HG03139 (cell line): ENCODE measurements around the gene SORD.
"Not testable (repeated sequence)": the region's sequence is repeated elsewhere in the genome, so short reads cannot be mapped to it uniquely, and the experiment has no call there.

Experiments used
- ATAC-seq: cut with Tn5 transposase; IDR thresholded peaks from one replicate; pipeline ENCODE4 v1.9.1; 2021; ENCODE audit not compliant: unreplicated experiment

The SORD gene

GRCh38 chr15:45022871-45023658, at the start of gene SORD:
TSS of gene SORD (plus strand) at chr15:45023195. CDS start at chr15:45023284, 89 bp downstream.
- peak; percentile 87 for ATAC-seq

GRCh38 chr15:44976183-44976582, 46.8 kb upstream of the SORD start:
- not testable (repeated sequence) for ATAC-seq

- not testable (repeated sequence) for ATAC-seq
Measured at GRCh38 chr15:44977781-44978180, 45.2 kb upstream of the SORD start.

DNA sequence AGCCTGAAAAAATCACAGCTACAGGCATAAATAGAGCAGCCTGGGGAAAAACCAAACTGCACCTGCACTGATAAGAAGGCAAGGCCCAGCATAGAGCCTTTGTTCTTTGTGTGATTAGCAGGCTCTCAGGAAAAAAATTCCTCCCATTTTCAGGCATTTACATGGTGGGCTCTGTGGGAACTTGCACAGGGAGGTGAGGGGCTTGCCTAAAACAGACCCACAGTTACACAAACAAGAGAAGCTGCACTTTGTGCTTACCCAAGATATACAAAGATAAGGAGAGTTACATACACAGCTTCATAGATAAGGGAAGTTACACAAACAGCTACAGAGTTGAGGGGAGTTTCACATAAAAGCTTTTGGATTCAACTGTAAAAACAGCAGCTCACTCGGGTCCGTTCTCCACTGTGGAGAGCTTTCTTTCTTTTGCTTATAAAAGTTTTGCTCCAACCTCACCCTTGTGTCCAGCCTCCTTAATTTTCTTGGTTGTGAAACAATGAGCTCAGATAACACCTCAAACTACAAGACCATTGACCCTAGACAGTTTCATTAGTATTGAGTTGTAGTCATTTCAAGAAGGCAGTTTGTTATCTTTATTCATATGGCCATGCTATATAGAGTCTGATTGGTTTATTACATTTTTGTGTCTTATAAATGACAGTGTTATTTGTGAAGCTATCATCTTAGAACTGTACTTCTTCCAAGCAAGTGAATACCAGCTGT, 43.2 kb upstream of the SORD start:
- not testable (repeated sequence) for ATAC-seq

GRCh38 chr15:44984144-44984543, 38.9 kb upstream of the SORD start:
- ATAC-seq: not testable (repeated sequence)

DNA sequence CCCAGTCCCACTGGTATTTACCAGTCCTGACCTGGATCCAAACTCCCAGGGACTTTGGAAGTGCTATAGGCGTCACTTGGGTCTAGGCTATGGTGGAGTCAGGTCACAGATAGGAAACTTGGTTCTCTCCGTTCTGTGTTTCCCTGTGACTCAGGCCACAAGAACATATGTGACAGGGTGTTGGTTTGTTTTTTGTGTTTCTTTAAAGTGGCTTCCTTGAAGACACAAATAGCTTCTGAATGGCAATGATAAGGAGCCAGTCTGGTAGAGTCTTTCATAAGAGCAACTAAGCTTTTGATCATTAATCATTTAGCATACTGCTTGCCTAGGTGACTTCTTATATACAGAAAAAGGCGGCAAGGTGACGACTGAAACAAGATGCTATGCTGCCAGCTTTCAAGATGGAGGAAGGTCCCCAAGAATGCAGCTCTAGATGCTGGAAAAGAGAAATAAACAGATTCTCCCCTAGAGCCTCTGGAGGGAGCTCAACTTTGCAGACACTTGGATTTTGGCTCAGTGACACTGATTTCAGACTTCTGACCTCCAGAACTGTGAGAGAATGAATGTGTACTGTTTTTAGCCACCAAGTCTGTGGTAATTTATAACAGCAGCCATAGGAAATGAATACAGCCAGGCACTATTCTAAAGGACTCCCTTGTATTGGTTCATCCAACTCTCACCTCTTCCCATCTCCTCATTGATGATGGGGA, 36.5 kb upstream of the SORD start:
- ATAC-seq: not testable (repeated sequence)

DNA sequence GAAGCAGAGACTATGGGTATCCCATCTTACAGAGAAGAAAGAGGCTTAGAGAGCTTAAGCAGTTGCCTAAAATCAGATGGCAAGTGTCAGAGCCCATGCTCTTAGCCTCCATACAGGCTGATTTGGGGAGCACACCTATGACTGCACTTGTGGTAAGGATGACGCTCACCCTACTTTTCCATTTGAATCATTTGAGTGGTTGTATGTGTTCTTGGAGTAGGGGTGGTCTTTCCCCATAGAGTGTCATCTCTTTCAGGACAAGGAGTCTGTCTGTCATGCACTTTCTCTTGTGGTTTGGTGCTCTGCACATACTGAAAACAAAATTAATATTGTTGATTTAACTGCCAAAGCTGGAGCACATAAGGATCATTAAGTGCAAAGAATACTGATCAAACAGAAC, 35.3 kb upstream of the SORD start:
- not testable (repeated sequence) for ATAC-seq

- not testable (repeated sequence) for ATAC-seq
Measured at GRCh38 chr15:44988184-44988869, 34.7 kb upstream of the SORD start.

- not testable (repeated sequence) for ATAC-seq
Measured at GRCh38 chr15:44988870-44989219, 34.1 kb upstream of the SORD start.

- not testable (repeated sequence) for ATAC-seq
Measured at GRCh38 chr15:44997632-44998031, 25.4 kb upstream of the SORD start.

DNA sequence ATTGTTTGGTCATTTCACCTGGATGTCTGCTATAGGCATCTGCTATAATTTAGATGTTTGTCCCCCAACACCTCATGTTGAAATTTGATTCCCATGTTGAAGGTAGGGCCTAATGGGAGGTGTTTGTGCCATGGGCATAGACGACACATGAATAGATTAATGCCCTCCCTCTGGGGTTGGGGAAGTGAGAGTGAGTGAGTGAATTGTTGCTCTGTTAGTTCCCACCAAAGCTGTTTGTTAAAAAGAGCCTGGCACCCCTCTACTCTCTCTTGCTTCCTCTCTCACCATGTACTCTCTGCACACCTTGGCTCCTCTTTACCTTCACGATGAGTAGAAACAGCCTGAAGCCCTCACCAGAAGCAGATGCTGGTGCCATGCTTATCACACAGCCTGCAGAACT, 23.9 kb upstream of the SORD start:
- no peak for ATAC-seq

DNA sequence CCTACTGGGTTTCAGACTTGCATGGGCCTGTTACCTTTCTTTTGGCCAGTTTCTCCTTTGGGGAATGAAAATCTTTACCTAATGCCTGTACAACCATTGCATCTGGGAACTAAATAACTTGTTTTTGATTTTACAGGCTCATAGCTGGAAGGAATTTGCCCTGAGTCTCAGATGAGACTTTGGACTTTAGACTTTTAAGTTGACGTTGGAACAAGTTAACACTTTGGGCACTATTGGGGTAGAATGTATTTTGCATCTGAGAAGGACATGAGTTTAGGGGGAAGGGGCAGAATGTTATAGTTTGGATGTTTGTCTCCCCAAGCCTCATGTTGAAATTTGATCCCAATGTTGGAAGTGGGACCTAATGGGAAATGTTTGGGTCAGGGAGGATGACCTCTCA, 21.8 kb upstream of the SORD start:
- not testable (repeated sequence) for ATAC-seq

- ATAC-seq: not testable (repeated sequence)
Measured at GRCh38 chr15:45003731-45004410, 19.1 kb upstream of the SORD start.

DNA sequence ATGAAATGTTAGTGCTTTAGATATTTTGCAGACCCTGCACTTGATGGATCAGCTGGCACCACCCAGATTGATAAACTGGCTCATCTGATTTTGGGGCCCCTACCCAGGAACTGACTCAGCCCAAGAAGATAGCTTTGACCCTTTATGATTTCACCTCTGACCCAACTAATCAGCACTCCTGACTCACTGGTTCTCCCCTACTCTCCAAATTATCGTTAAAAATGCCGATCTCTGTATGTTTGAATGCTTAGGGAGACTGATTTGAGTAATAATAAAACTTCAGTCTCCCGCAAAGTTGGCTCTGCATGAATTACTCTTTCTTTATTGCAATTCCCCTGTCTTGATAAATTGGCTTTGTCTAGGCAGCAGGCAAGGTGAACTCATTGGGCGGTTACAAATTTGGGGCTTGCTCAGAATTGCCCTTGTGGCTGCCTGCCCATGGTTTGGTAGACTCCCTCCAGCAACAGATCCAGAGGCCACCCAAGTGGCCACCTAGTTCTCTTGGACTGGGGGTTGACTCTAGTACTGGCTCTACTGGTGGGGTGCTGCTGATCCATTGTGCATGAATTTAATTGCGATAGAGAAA, 18.3 kb upstream of the SORD start:
- ATAC-seq: not testable (repeated sequence)

- ATAC-seq: no peak
Measured at GRCh38 chr15:45009046-45009445, 13.9 kb upstream of the SORD start.

- not testable (repeated sequence) for ATAC-seq
Measured at GRCh38 chr15:45015114-45015513, 7.9 kb upstream of the SORD start.

GRCh38 chr15:45020222-45020900, 2.6 kb upstream of the SORD start:
- ATAC-seq: not testable (repeated sequence)

DNA sequence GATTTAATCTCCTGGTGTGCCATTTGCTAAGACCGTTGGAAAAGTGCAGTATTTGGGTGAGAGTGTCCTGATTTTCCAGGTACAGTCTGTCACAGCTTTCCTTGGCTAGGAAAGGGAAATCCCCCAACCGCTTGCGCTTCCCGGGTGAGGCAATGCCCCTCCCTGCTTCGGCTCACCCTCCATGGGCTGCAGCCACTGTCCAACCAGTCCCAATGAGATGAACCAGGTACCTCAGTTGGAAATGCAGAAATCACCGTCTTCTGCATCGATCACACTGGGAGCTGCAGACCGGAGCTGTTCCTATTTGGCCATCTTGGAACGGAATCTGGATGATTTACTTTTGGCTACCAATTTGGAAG, 2.1 kb upstream of the SORD start:
- not testable (repeated sequence) for ATAC-seq

- no peak for ATAC-seq
Measured at GRCh38 chr15:45021348-45021747, 1.6 kb upstream of the SORD start.
